Measurements from ENCODE around the gene CRY1.
"Not testable (repeated sequence)": the region's sequence is repeated elsewhere in the genome, so short reads cannot be mapped to it uniquely, and the experiment has no call there.

The CRY1 gene

GRCh38 chr12:107093417-107094182 is at the start of gene CRY1:
CRY1 (minus strand) TSS chr12:107093549; CDS start chr12:107092961, 588 bp downstream.
- DNase-seq = peak; percentile 86

DNA sequence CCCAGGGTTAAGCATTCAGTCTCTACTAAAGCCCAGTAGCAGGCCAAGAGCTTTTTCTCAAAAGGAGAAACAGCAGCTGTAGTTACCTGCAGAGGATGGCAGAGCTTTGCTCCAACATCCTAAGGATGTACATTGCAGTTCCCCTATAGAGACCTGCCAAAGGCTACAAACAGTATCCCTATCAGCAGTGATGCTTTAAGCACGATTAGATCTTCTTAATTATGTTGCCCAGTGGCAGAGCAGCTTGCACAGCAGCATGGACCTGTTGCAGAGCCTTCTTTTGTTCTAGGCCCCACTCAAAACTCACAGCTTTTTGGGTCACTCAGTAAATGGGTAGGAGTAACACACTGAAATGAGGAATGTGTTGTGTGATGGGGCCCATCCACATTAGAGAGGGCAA is 46.4 kb upstream of the CRY1 start:
- no peak for DNase-seq

DNA sequence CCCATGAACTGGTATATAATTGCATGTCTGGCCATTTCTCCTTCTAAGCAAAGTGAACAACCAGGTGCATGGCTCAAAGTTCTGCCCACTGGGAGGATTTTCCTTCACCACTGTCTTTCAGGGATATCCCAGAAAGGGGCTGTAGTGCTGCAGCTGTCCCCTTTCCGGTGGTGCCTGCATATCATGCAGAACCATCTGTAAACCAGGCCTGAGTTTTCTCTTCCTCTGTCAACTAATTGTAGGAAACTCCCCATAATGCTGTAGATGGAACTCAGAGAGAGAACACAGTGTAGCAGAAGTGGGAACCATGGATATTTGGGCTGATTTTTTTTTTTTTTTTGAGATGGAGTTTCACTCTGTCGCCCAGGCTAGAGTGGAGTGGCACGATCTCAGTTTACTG is 45.6 kb upstream of the CRY1 start:
- no peak for DNase-seq

DNA sequence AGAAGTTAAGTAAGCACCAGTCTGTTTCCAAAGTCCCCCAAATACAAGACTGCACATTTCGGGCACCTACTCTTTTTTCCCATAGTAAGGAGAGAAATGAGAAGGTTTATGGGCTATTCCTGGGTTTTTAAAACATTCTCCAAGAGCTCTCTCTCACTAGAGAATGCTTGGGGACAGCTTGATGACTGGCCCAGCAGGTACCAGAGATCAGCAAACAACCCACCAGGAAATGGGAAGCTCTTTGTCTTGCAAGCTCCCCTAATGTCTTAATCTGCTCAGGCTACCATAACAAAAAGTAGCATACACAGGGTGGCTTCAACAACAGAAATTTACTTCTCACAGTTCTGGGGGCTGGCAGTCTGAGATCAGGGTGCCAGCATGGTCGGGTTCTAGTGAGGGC is 41.8 kb upstream of the CRY1 start:
- DNase-seq = no peak

GRCh38 chr12:107134558-107134957 is 41.2 kb upstream of the CRY1 start:
- DNase-seq = no peak

- no peak for DNase-seq
These were observed 40.1 kb upstream of the CRY1 start for GRCh38 chr12:107133462-107133861.

DNA sequence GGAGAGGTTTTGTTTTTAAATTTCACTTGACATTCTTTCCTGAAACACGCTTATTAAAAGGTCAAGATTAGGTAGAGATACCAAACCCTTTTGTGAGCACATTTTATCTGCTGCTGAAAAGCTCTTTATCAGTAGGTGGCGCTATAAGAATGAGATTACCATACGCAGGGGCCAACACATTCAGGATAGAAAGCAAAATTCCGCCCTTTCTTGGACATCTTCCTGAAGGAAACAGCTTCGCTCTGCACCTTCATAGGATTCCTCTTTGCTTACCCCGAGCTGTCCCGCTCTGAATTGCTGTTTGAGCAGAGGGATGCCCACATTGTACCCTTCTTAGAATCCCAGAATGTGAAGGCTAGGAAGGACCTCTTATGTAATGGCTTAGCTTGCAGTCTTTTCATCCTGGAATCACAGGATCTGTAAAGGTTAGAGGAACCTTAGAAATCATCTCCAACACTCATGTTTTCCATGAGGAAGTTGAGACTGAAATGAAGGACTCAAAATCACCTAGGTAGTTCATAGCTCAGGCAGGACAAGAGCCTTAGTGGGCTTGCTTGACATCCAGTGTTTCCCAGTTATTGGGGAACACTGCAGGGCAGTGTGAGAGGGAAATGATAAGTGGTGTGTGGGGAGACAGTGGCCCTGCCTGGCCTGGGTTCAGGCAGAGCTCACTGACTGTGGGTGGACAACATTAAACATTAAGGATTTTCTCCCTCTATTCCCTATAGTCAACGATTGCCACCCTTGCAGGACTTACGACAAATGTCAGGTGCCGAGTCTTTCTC is 38.7 kb upstream of the CRY1 start:
- DNase-seq = no peak

- DNase-seq = no peak
These were observed 37.7 kb upstream of the CRY1 start for GRCh38 chr12:107130830-107131611.

- DNase-seq = no peak
These were observed 36.1 kb upstream of the CRY1 start for GRCh38 chr12:107129315-107129930.

- no peak for DNase-seq
These were observed 34.4 kb upstream of the CRY1 start for GRCh38 chr12:107127482-107128430.

DNA sequence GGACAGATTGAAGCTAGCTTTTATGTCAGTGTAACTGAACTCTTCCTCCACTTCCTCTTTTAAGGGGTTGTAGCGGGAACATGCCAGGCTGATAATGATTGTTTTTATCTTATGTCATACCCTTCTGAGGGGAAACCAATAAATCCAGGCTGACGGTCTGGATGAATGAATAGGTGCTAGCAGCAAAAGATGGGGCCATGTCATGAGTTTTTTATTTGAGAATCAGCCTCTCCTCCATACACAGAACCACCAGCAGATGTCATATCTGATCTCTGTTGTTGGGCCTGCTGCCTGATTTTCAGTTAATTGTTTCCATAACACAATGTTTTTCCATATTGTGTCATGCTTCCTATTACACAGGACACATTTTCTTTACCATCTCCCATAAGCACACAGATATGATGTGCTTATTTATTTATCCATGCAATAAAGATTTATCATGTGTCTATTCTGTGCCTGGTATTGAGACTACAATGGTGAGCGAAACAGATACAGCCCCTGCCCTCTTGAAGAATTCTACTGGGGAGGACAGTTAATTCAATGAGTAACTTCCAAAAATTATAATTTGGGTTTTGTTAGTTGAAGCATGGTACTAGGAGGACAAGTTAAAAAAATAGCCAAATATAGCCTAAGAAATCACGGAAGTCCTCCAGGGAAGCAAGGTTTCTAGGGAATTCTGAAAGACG is 33.6 kb upstream of the CRY1 start:
- no peak for DNase-seq

GRCh38 chr12:107125833-107126232 is 32.5 kb upstream of the CRY1 start:
- no peak for DNase-seq

GRCh38 chr12:107122452-107122958 is 29.2 kb upstream of the CRY1 start:
- no peak for DNase-seq

GRCh38 chr12:107119091-107119490 is 25.7 kb upstream of the CRY1 start:
- DNase-seq = no peak

GRCh38 chr12:107118624-107119023 is 25.3 kb upstream of the CRY1 start:
- no peak for DNase-seq

DNA sequence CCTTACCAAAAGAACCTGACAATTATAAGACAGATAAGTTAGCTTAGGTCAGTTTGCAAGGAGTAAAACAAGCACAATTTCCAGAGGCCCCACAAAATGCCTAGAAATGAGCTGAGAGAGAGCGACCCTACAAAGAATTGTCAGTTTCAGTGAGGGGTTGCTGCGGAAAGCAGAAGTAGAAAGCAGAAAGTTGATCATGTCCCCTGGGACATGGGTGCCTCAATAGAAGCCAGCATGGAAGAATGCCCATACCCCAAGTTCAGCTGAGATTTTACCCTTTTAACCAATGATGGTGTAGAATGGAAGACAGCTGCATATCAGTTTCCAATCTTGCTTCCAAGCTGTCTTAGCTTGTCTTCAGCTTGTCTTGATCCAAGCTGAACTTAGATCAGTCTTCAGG is 21.8 kb upstream of the CRY1 start:
- DNase-seq = no peak

DNA sequence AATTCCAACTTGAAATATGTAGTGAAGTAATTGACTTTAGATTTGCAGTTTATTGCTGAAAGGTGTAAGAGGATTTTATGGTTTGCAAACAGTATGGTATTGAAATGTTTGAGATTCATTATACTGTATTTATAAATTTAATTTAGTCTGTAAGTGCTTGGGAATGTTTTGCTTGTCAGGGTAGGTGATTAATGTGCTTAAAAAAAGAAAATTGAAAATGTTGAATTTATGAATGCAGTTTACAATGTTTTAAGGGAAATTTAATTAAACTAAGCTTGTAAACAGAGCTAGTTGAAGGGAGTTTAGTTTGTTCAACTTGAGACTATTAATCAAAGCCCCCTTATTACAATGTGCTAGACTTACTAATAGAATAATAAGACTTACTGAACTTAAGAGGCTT is 18.0 kb upstream of the CRY1 start:
- DNase-seq = no peak

DNA sequence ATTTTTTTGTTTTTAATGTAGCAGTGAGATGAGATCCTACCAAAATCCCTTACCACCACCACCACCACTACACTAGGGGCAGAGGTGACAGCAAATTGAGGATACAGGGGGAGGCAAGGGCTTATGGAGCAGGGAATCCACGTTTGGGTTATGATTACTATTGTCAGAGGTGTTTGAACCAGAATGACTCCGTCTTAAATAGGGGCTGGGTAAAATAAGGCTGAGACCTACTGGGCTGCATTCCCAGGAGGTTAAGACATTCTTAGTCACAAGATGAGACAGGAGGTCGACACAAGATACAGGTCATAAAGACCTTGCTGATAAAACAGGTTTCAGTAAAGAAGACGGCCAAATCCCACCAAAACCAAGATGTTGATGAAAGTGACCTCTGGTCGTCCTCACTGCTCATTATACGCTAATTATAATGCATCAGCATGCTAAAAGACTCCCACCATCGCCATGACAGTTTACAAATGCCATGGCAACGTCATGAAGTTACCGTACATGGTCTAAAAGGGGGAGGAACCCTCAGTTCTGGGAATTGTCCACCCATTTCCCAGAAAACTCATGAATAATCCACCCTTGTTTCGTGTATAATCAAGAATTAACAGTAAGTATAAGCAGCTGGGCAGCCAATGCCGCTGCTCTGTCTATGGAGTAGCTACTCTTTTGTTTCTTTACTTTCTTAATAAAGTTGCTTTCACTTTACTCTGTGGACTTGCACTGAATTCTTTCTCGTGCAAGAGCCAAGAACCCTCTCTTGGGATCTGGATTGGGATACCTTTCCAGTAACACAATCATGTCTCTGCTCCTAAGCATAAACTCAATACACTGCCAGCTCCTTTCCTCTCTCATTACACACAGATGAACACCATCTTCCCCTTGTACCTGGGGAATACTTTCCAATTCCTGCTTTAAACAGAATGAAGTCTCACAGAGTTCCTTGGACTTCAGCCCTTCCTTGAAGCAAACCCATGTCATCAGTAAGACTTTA is 16.7 kb upstream of the CRY1 start:
- DNase-seq = no peak

- no peak for DNase-seq
These were observed 15.7 kb upstream of the CRY1 start for GRCh38 chr12:107108995-107109508.

DNA sequence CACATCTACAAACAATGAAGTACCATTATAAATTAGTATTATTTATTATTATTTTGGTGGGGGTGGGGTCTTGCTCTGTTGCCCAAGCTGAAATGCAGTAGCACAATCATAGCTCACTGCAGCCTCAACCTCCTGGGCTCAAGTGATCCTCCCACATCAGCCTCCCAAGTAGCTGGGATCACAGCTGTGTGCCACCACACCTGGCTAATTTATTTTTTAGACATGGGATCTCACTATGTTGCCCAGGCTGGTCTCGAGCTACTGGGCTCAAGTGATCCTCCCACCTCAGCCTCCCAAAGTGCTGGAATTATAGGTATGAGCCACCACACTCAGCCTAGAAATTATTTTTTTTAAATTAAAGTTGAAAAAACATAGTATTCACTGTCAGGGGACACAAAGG is 15.0 kb upstream of the CRY1 start:
- DNase-seq = not testable (repeated sequence)

Data from GDM1 (cell line).